GM12892 (cell line): ENCODE data around the gene LPCAT3.

Experiments used
- POLR2A ChIP-seq: IDR thresholded peaks from 2 replicates; pipeline ENCODE4 v1.6.1; 2011; ENCODE audit warnings: low read depth, low read length, control low read depth
- POLR2AphosphoS5 ChIP-seq: IDR thresholded peaks from 2 replicates; pipeline ENCODE4 v1.6.1; 2011; ENCODE audit warnings: low read depth, low read length, control low read depth

- no peak for TF ChIP-seq POLR2A
- TF ChIP-seq POLR2AphosphoS5, result no peak
Observed at GRCh38 chr12:7061138-7061537, 42.9 kb upstream of the LPCAT3 start.
